H9 (cell line): ENCODE data around the gene TUBGCP6. TPM values are rescaled to one million over a fixed set of nuclear protein-coding genes. Genes with fewer than 3 reads are reported as not detected.

ENCODE experiments used
- DNase-seq: peaks from one replicate; pipeline ENCODE4 v3.0.0-alpha.2; 2017
- H2AFZ ChIP-seq: one replicate; pipeline ENCODE4 v1.6.1; 2013; ENCODE audit warnings: mild to moderate bottlenecking, low read length, control low read depth, moderate library complexity
- H2AK5ac ChIP-seq: 2 replicates; pipeline ENCODE4 v1.6.1; 2013; ENCODE audit warnings: low read length, control low read depth, mixed read lengths; ENCODE audit not compliant: insufficient read length
- H2BK120ac ChIP-seq: one replicate; pipeline ENCODE4 v1.6.1; 2013; ENCODE audit warnings: low read depth, mild to moderate bottlenecking, low read length, control low read depth, inconsistent platforms; ENCODE audit not compliant: poor library complexity, severe bottlenecking
- H2BK12ac ChIP-seq: 2 replicates; pipeline ENCODE4 v1.6.1; 2013; ENCODE audit warnings: low read length, control low read depth, mixed read lengths, low read depth; ENCODE audit not compliant: insufficient read length
- H2BK15ac ChIP-seq: 2 replicates; pipeline ENCODE4 v1.6.1; 2013; ENCODE audit warnings: low read depth, low read length, control low read depth
- H2BK20ac ChIP-seq: one replicate; pipeline ENCODE4 v1.6.1; 2013; ENCODE audit warnings: low read depth, mild to moderate bottlenecking, low read length, control low read depth, inconsistent platforms; ENCODE audit not compliant: poor library complexity, severe bottlenecking
- H2BK5ac ChIP-seq: 2 replicates; pipeline ENCODE4 v1.6.1; 2013; ENCODE audit warnings: low read length, control low read depth, mixed read lengths; ENCODE audit not compliant: insufficient read length
- H3K14ac ChIP-seq: 2 replicates; pipeline ENCODE4 v1.6.1; 2013; ENCODE audit warnings: low read length, control low read depth; ENCODE audit not compliant: insufficient read depth
- H3K18ac ChIP-seq: 2 replicates; pipeline ENCODE4 v1.6.1; 2013; ENCODE audit warnings: low read depth, mild to moderate bottlenecking, mixed read lengths, low read length, control low read depth; ENCODE audit not compliant: insufficient read length
- H3K23ac ChIP-seq: 2 replicates; pipeline ENCODE4 v1.6.1; 2013; ENCODE audit warnings: low read length, control low read depth, mixed read lengths, low read depth; ENCODE audit not compliant: insufficient read length
- H3K23me2 ChIP-seq: 2 replicates; pipeline ENCODE4 v1.6.1; 2013; ENCODE audit warnings: low read depth, mild to moderate bottlenecking, mixed read lengths, low read length, control low read depth; ENCODE audit not compliant: insufficient read length, poor library complexity, severe bottlenecking
- H3K27ac ChIP-seq: 2 replicates; pipeline ENCODE4 v1.5.1; 2013; ENCODE audit warnings: low read length, control low read depth, mixed read lengths, low read depth; ENCODE audit not compliant: insufficient read length
- H3K27me3 ChIP-seq: 2 replicates; pipeline ENCODE4 v1.6.1; 2013; ENCODE audit warnings: low read length, control low read depth, inconsistent platforms; ENCODE audit not compliant: insufficient read depth
- H3K4ac ChIP-seq: 2 replicates; pipeline ENCODE4 v1.6.1; 2013; ENCODE audit warnings: low read depth, mild to moderate bottlenecking, control low read depth, inconsistent platforms, low read length, moderate library complexity
- H3K4me1 ChIP-seq: 2 replicates; pipeline ENCODE4 v1.6.1; 2013; ENCODE audit warnings: low read length, control low read depth, inconsistent platforms; ENCODE audit not compliant: insufficient read depth
- H3K4me2 ChIP-seq: 2 replicates; pipeline ENCODE4 v1.6.1; 2013; ENCODE audit warnings: low read length, control low read depth, mixed read lengths; ENCODE audit not compliant: insufficient read length, insufficient read depth
- H3K56ac ChIP-seq: 2 replicates; pipeline ENCODE4 v1.6.1; 2013; ENCODE audit warnings: low read depth, mild to moderate bottlenecking, mixed read lengths, low read length, control low read depth; ENCODE audit not compliant: insufficient read length
- H3K79me1 ChIP-seq: 2 replicates; pipeline ENCODE4 v1.6.1; 2013; ENCODE audit warnings: low read depth, mild to moderate bottlenecking, moderate library complexity, low read length, control low read depth, inconsistent platforms; ENCODE audit not compliant: insufficient read depth, poor library complexity, severe bottlenecking
- H3K79me2 ChIP-seq: 2 replicates; pipeline ENCODE4 v1.6.1; 2013; ENCODE audit warnings: low read length, control low read depth, inconsistent platforms; ENCODE audit not compliant: insufficient read depth
- H3K9ac ChIP-seq: 2 replicates; pipeline ENCODE4 v1.6.1; 2013; ENCODE audit warnings: low read length, control low read depth, mixed read lengths; ENCODE audit not compliant: insufficient read length; ENCODE audit errors: extremely low read depth
- H3K9me3 ChIP-seq: one replicate; pipeline ENCODE4 v1.6.1; 2013; ENCODE audit warnings: low read depth, low read length, inconsistent platforms; ENCODE audit not compliant: control insufficient read depth
- H3T11ph ChIP-seq: one replicate; pipeline ENCODE4 v1.6.1; 2013; ENCODE audit warnings: mild to moderate bottlenecking, low read length, control low read depth, inconsistent platforms
- H4K20me1 ChIP-seq: one replicate; pipeline ENCODE4 v1.6.1; 2013; ENCODE audit not compliant: control insufficient read depth, insufficient read length, insufficient read depth
- H4K5ac ChIP-seq: 2 replicates; pipeline ENCODE4 v1.6.1; 2013; ENCODE audit warnings: low read depth, mild to moderate bottlenecking, mixed read lengths, low read length, control low read depth; ENCODE audit not compliant: insufficient read length
- H4K8ac ChIP-seq: replicated peaks from 2 replicates; pipeline ENCODE4 v1.6.1; 2013; ENCODE audit warnings: low read length, control low read depth, mixed read lengths, low read depth; ENCODE audit not compliant: insufficient read length
- H4K91ac ChIP-seq: 2 replicates; pipeline ENCODE4 v1.6.1; 2013; ENCODE audit warnings: low read depth, mild to moderate bottlenecking, moderate library complexity, mixed read lengths, low read length, control low read depth; ENCODE audit not compliant: insufficient read length
- H3K27ac Mint-ChIP-seq, 3 experiments: 2 replicates in 2 of 3; 3 replicates in 1 of 3; pipeline ENCODE4 v1.8.0; 2020 to 2021; ENCODE audit warnings: mixed read lengths in 3 of 3, mild to moderate bottlenecking in 1 of 3, moderate library complexity in 1 of 3
- H3K27me3 Mint-ChIP-seq: 2 replicates; pipeline ENCODE4 v1.8.0; 2021; ENCODE audit warnings: low read depth, mild to moderate bottlenecking, moderate library complexity, mixed read lengths
- H3K36me3 Mint-ChIP-seq, 3 experiments: 2 replicates in 2 of 3; 3 replicates in 1 of 3; pipeline ENCODE4 v1.8.0; 2020 to 2021; ENCODE audit warnings: low read depth in 3 of 3, mixed read lengths in 3 of 3; ENCODE audit not compliant: insufficient read depth in 1 of 3
- H3K4me1 Mint-ChIP-seq, 2 experiments: 2 replicates each; pipeline ENCODE4 v1.8.0; 2020; ENCODE audit warnings: mixed read lengths in 2 of 2
- H3K4me3 Mint-ChIP-seq, 2 experiments: 2 replicates in 1 of 2; 3 replicates in 1 of 2; pipeline ENCODE4 v1.8.0; 2020 to 2021; ENCODE audit warnings: mild to moderate bottlenecking in 2 of 2, mixed read lengths in 2 of 2, moderate library complexity in 1 of 2
- H3K9me3 Mint-ChIP-seq, 2 experiments: 2 replicates in 1 of 2; 3 replicates in 1 of 2; pipeline ENCODE4 v1.8.0; 2020; ENCODE audit warnings: mild to moderate bottlenecking in 2 of 2, mixed read lengths in 2 of 2, moderate library complexity in 1 of 2
- WGBS: extraction: QIAGEN DNeasy Blood & Tissue Kit; methylation state at CpG from one replicate; pipeline ENCODE4 v1.1.7; 2013; ENCODE audit warnings: missing lambda C conversion rate, low lambda C conversion rate, mixed read lengths; ENCODE audit not compliant: insufficient read length; ENCODE audit errors: extremely low coverage; 5-methylcytosine and 5-hydroxymethylcytosine counted together
- total RNA-seq: library from RNA; stranded (reverse); gene quantifications from 2 replicates; pipeline ENCODE4 v1.2.1, GENCODE V29; 2021
- TF ChIP-seq, protein P1 (sequence below): fragments of 200-600 bp; sonication (generic); conservative IDR thresholded peaks from 3 replicates; pipeline ENCODE4 v1.8.0; 2021; ENCODE audit warnings: antibody characterized with exemption, mild to moderate bottlenecking

The TUBGCP6 gene
- total RNA-seq, 1 experiment from 2014 or later: 29.0 TPM

DNA sequence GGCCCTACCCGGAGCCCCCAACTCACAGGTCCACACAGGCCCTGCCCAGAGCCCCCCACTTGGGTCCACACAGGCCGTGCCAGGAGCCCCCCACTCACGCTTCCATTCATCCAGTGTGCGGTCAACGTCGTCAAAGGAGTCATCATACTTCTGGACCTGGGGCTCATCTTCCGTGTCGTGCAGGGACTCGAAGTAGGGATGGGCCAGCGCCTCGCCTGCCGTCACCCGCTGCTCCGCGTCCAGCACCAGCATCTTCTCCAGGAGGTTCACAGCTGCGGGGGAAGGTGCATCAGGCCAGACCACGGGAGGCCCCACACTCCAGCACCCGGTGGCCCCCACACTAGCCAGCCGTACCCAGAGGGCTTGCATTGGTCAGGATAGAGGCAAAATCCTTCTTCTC, 10.3 kb upstream of the TUBGCP6 start:
- Histone ChIP-seq H3K79me2 (no peaks in the 10 kb centered on the region), H2BK12ac (no peak overlapping the region), H3K4me1 (no peaks in the 10 kb centered on the region), H3K4me2 (no peak overlapping the region), H4K8ac (no peak overlapping the region), H4K20me1 (no peaks in the 10 kb centered on the region), H4K91ac (no peak overlapping the region), H3K9ac (no peak overlapping the region), H3K9me3 (no peaks in the 10 kb centered on the region), H2BK15ac (no peak overlapping the region), H2BK120ac (no peak overlapping the region), H3T11ph (no peak overlapping the region), H2BK20ac (no peak overlapping the region), H3K14ac (no peak overlapping the region), H2BK5ac (no peak overlapping the region), H3K18ac (no peak overlapping the region), H4K5ac (no peak overlapping the region), H2AK5ac (no peak overlapping the region), H3K56ac (no peak overlapping the region), H3K23me2 (peaks cover 15% of the 10 kb centered on the region), H3K27ac (no peak overlapping the region), H3K27me3 (no peaks in the 10 kb centered on the region), H3K79me1 (no peaks in the 10 kb centered on the region), H2AFZ (no peak overlapping the region), H3K4ac (no peak overlapping the region), H3K23ac (no peak overlapping the region)
- Mint-ChIP-seq H3K9me3 (no peaks in the 10 kb centered on the region; a peak in 1 of 5 replicates), H3K36me3 (peaks cover 0 to 3% (median 0%) of the 10 kb centered on the region in 3 experiments; a peak in 2 of 7 replicates), H3K4me3 (no peak overlapping the region), H3K27me3 (peaks cover 8% of the 10 kb centered on the region), H3K27ac (no peak overlapping the region), H3K4me1 (peaks cover 3 to 8% of the 10 kb centered on the region in 2 experiments; a peak in 3 of 4 replicates)
- no peak for DNase-seq
- TF ChIP-seq, protein P1, sequence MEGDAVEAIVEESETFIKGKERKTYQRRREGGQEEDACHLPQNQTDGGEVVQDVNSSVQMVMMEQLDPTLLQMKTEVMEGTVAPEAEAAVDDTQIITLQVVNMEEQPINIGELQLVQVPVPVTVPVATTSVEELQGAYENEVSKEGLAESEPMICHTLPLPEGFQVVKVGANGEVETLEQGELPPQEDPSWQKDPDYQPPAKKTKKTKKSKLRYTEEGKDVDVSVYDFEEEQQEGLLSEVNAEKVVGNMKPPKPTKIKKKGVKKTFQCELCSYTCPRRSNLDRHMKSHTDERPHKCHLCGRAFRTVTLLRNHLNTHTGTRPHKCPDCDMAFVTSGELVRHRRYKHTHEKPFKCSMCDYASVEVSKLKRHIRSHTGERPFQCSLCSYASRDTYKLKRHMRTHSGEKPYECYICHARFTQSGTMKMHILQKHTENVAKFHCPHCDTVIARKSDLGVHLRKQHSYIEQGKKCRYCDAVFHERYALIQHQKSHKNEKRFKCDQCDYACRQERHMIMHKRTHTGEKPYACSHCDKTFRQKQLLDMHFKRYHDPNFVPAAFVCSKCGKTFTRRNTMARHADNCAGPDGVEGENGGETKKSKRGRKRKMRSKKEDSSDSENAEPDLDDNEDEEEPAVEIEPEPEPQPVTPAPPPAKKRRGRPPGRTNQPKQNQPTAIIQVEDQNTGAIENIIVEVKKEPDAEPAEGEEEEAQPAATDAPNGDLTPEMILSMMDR: no peak
- WGBS: no CpG with 5 or more reads among the region's 19 CpGs
